A549 (cell line): Measurements from ENCODE around the gene NEK7. TPM values are rescaled to one million over a fixed set of nuclear protein-coding genes. Genes with fewer than 3 reads are reported as not detected.

Source experiments
- ATAC-seq, 2 experiments: fragments of 200-7000 bp in 1 of 2; fragments of >200 bp in 1 of 2; cut with Nextera tagmentation in 1 of 2; cut with Tn5 transposase in 1 of 2; 3 replicates each; pipeline versions ENCODE4 v1.8.0 to v1.9.1; 2018 to 2020; ENCODE audit warnings: mild to moderate bottlenecking in 1 of 2, moderate library complexity in 1 of 2
- CTCF ChIA-PET: fragments of 300-600 bp; sonication (Branson Sonifier 250); formaldehyde crosslinking; extraction: SDS; loops from one replicate; lab custom pipeline; 2021; ENCODE audit warnings: antibody characterized with exemption, inconsistent platforms; lab: Yijun Ruan, JAX
- POLR2A ChIA-PET: fragments of 350-600 bp; formaldehyde crosslinking; extraction: SDS; loops from one replicate; lab custom pipeline; 2021; ENCODE audit warnings: antibody characterized with exemption, inconsistent platforms; lab: Yijun Ruan, JAX
- DNase-seq, 2 experiments: peaks; one replicate each; pipeline versions ENCODE4 v3.0.0 to v3.0.0-alpha.2; 2011 to 2016; ENCODE audit warnings: low read depth in 1 of 2, low spot score in 1 of 2
- FAIRE-seq: peaks from 2 replicates; lab custom pipeline; 2011; peaks lifted over from hg19 to GRCh38; lab: Jason Lieb, UNC
- H3K27ac ChIP-seq, 2 experiments: fragments of >200 bp; sonication (Bioruptor Twin); formaldehyde crosslinking; 3 replicates each; pipeline ENCODE4 v1.5.1; 2016 to 2017
- H3K4me1 ChIP-seq: fragments of >200 bp; sonication (Bioruptor Twin); formaldehyde crosslinking; 3 replicates; pipeline ENCODE4 v1.6.1; 2016
- H3K4me2 ChIP-seq: fragments of >200 bp; sonication (Bioruptor Twin); formaldehyde crosslinking; 3 replicates; pipeline ENCODE4 v1.6.1; 2016
- H3K4me3 ChIP-seq: fragments of >200 bp; sonication (Bioruptor Twin); formaldehyde crosslinking; 3 replicates; pipeline ENCODE4 v1.5.1; 2016
- H3K9me3 ChIP-seq: fragments of >200 bp; sonication (Bioruptor Twin); formaldehyde crosslinking; 3 replicates; pipeline ENCODE4 v1.6.1; 2016
- BHLHE40 ChIP-seq: IDR thresholded peaks from 2 replicates; pipeline ENCODE4 v1.6.1; 2012; ENCODE audit warnings: low read depth, low read length, inconsistent platforms
- CEBPB ChIP-seq, 2 experiments: fragments of >200 bp in 1 of 2; sonication (Bioruptor Twin) in 1 of 2; formaldehyde crosslinking in 1 of 2; IDR thresholded peaks; 2 replicates each; pipeline ENCODE4 v1.6.1; 2012 to 2016
- CHD4 ChIP-seq: fragments of 200-600 bp; sonication (generic); IDR thresholded peaks from 2 replicates; pipeline ENCODE4 v1.6.1; 2016; ENCODE audit warnings: antibody characterized with exemption, mild to moderate bottlenecking, borderline replicate concordance
- EHMT2 ChIP-seq: fragments of 200-600 bp; sonication (generic); IDR thresholded peaks from 2 replicates; pipeline ENCODE4 v1.6.1; 2016; ENCODE audit warnings: antibody characterized with exemption, low read depth, mild to moderate bottlenecking, moderate library complexity
- ESRRA ChIP-seq: fragments of 150-350 bp; IDR thresholded peaks from 2 replicates; pipeline ENCODE4 v1.6.1; 2014; ENCODE audit warnings: mild to moderate bottlenecking, low read length, borderline replicate concordance
- FOSL2 ChIP-seq, 2 experiments: fragments of 450-650 bp in 1 of 2; fragments of >200 bp in 1 of 2; sonication (Bioruptor Twin) in 1 of 2; formaldehyde crosslinking; IDR thresholded peaks; 2 replicates each; pipeline versions ENCODE4 v1.5.0 to v1.6.1; 2016 to 2020; ENCODE audit warnings: mild to moderate bottlenecking in 1 of 2, moderate library complexity in 1 of 2
- HDAC2 ChIP-seq: fragments of 200-600 bp; sonication (generic); IDR thresholded peaks from 2 replicates; pipeline ENCODE4 v1.6.1; 2016
- HOXB13 ChIP-seq: fragments of 250-450 bp; sonication (Bioruptor Pico); IDR thresholded peaks from 2 replicates; pipeline ENCODE4 v1.5.0; 2020; ENCODE audit warnings: low read depth, mild to moderate bottlenecking, moderate library complexity
- HOXB5 ChIP-seq: fragments of 250-450 bp; sonication (Bioruptor Pico); IDR thresholded peaks from 2 replicates; pipeline ENCODE4 v1.5.0; 2020; ENCODE audit warnings: mild to moderate bottlenecking, moderate library complexity
- MAFK ChIP-seq: fragments of 450-650 bp; IDR thresholded peaks from 2 replicates; pipeline ENCODE4 v1.6.1; 2014; ENCODE audit not compliant: partially characterized antibody
- MAZ ChIP-seq: fragments of 150-350 bp; IDR thresholded peaks from 2 replicates; pipeline ENCODE4 v1.6.1; 2014; ENCODE audit warnings: antibody characterized with exemption, low read depth, low read length, borderline replicate concordance
- MYC ChIP-seq: IDR thresholded peaks from 2 replicates; pipeline ENCODE4 v1.6.1; 2012; ENCODE audit warnings: mild to moderate bottlenecking, inconsistent platforms, low read length, improper control_type of control experiment, borderline replicate concordance
- NFE2L2 ChIP-seq: fragments of 150-350 bp; conservative IDR thresholded peaks from 2 replicates; pipeline ENCODE4 v1.6.1; 2014; ENCODE audit warnings: low read length
- POLR2AphosphoS2 ChIP-seq: conservative IDR thresholded peaks from 2 replicates; pipeline ENCODE4 v1.6.1; 2012; ENCODE audit warnings: low read length, improper control_type of control experiment, inconsistent platforms
- RAD21 ChIP-seq, 2 experiments: fragments of >200 bp in 1 of 2; sonication (Bioruptor Twin) in 1 of 2; formaldehyde crosslinking in 1 of 2; IDR thresholded peaks in 1 of 2; conservative IDR thresholded peaks in 1 of 2; 2 replicates in 1 of 2; 3 replicates in 1 of 2; pipeline ENCODE4 v1.6.1; 2012 to 2018; ENCODE audit warnings: inconsistent platforms in 1 of 2
- RCOR1 ChIP-seq: fragments of 150-350 bp; IDR thresholded peaks from 2 replicates; pipeline ENCODE4 v1.6.1; 2014; ENCODE audit warnings: antibody characterized with exemption, low read length, low read depth
- RNF2 ChIP-seq: fragments of 200-600 bp; sonication (generic); IDR thresholded peaks from 2 replicates; pipeline ENCODE4 v1.6.1; 2016; ENCODE audit warnings: low read depth, mild to moderate bottlenecking, antibody characterized with exemption, moderate library complexity, borderline replicate concordance
- TFCP2L1 ChIP-seq: fragments of 250-450 bp; sonication (Bioruptor Pico); IDR thresholded peaks from 2 replicates; pipeline ENCODE4 v1.5.0; 2021; ENCODE audit warnings: mild to moderate bottlenecking
- ZSCAN20 ChIP-seq: fragments of 250-450 bp; sonication (Bioruptor Pico); IDR thresholded peaks from 2 replicates; pipeline ENCODE4 v1.8.0; 2022; ENCODE audit warnings: mild to moderate bottlenecking, moderate library complexity
- WGBS: methylation state at CpG from one replicate; pipeline ENCODE4 v1.1.6; 2017; ENCODE audit errors: missing lambda C conversion rate; 5-methylcytosine and 5-hydroxymethylcytosine counted together
- polyA plus RNA-seq, 4 experiments: library from polyadenylated mRNA; depleted of rRNA in 3 of 4; stranded (reverse); fragments of >200 nt; fragmentation: RNase III in 1 of 4; extraction: RNeasy Plus Mini Kit Qiagen cat#74134 plus additional on column Dnase treatment in 1 of 4; gene quantifications; 2 replicates in 3 of 4; 3 replicates in 1 of 4; pipeline ENCODE4 v1.2.3, GENCODE V29; 2011 to 2017
- TF ChIP-seq, protein P1 (sequence below): IDR thresholded peaks from 2 replicates; pipeline ENCODE4 v1.6.1; 2012
- TF ChIP-seq, protein P2 (sequence below): fragments of >200 bp; sonication (Bioruptor Twin); formaldehyde crosslinking; IDR thresholded peaks from 3 replicates; pipeline ENCODE4 v1.5.1; 2016
- TF ChIP-seq, protein P3 (sequence below): fragments of 450-650 bp; IDR thresholded peaks from 2 replicates; pipeline ENCODE4 v1.6.1; 2014; ENCODE audit warnings: antibody characterized with exemption
- TF ChIP-seq, protein P4 (sequence below): IDR thresholded peaks from 2 replicates; pipeline ENCODE4 v1.6.1; 2012; ENCODE audit warnings: low read depth, borderline replicate concordance

The NEK7 gene
- polyA plus RNA-seq, 2 of the 4 experiments (the other 2 are of a cell fraction), result 15.9 to 62.9 TPM

DNA sequence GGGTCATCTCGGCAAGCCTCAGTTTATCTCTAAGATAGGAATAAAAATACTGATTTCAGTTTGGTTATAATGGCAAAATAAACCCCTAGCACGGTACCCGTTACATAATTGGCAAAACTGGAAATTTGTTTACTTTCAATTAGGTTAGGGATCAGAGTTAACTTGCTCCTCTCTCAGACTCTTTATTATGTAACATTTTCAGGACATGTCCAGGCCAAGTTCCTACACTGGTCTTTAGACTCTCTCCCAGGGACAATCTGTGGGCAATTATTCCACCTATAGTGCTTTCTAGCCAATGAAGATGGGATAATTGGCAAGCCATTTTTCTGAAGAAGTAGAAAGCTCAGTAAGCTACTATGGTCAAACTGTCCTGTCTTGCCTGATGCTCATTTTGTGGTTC lies 189.4 kb downstream of the NEK7 start:
- POLR2A ChIA-PET, result no interaction called here
- H3K4me2 ChIP-seq, result no peak overlapping the region
- H3K4me1 ChIP-seq, result no peaks in the 10 kb centered on the region
- CTCF ChIA-PET, result interaction anchor here (0.6 kb wide), 1 partner anchor 24 kb away, joined by 3 read pairs; no protein-coding TSS in a partner anchor
- FAIRE-seq (no peak), ATAC-seq (no peak), DNase-seq (no peak)
- no peak overlapping the region for H3K27ac ChIP-seq
- no peak for TF ChIP-seq ZSCAN20 (CRISPR knock-in tag)
- no peak for TF ChIP-seq NFE2L2
- TF ChIP-seq, protein P1, sequence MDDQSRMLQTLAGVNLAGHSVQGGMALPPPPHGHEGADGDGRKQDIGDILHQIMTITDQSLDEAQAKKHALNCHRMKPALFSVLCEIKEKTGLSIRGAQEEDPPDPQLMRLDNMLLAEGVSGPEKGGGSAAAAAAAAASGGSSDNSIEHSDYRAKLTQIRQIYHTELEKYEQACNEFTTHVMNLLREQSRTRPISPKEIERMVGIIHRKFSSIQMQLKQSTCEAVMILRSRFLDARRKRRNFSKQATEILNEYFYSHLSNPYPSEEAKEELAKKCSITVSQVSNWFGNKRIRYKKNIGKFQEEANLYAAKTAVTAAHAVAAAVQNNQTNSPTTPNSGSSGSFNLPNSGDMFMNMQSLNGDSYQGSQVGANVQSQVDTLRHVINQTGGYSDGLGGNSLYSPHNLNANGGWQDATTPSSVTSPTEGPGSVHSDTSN, result no peak
- no peak for TF ChIP-seq ESRRA
- TF ChIP-seq HOXB5, result no peak
- TF ChIP-seq MYC, result no peak
- no peak overlapping the region for H3K4me3 ChIP-seq
- H3K9me3 ChIP-seq, result no peaks in the 10 kb centered on the region
- WGBS, result 67% methylated on average over 3 of the region's 3 CpGs

DNA sequence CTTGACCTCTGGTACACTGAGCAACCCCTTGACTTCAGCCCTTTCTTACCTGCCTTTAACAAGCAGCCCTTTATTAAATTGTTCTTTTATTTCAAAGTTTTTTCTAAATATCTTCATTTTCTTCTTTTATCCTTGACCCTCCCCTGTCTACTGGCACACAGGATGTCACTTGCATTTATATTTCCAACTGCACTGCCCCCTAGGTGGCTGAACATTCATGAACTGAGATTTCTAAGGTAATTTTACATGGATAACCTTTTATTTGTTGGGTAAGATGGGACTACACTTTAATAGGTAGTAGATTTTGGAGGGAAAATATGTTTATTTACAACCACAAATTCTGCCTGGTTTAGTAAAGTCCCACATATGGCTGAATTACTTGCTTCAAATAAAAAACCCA lies 193.7 kb downstream of the NEK7 start:
- CTCF ChIA-PET, result interaction anchor here (1.9 kb wide), 1 partner anchor 8 kb away, joined by 4 read pairs; no protein-coding TSS in a partner anchor

DNA sequence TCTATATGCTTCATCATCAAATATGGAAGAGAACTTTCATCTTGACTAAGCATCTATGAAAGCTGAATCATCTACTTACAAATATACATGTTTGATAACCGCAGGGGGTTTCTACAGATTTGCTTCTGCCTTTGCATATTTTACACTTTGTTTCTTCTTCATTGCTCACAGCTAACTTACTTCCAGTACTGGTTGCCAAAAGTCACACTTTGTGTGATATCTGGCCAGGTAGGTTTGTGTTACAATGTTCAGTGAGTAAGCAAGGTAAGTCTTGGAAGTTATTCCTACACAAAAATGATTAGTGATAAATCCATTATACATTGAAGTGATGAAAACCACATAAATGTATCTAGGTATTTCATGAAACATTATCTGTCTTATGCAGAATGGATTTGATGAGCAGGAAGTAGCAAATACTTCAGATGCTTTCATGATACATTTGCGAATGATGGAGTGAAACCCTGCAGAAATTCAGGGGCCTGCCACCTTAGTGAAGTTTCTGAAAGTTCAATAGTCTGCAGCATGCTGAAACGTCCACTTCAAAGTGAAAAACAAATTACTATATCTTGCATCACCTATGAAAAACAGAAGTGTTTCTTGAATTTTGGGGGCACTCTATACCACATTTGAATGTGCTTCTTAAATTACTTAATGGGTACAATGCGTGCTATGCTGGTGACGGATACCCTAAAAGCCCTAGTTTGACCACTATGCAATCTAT lies 196.3 kb downstream of the NEK7 start:
- ChIA-PET CTCF (interaction anchor here (1.1 kb wide), 1 partner anchor 12 kb away, joined by 5 read pairs; no protein-coding TSS in a partner anchor), POLR2A (no interaction called here)
- no peak for DNase-seq
- ATAC-seq, result no peak
- Histone ChIP-seq H3K4me1 (no peaks in the 10 kb centered on the region), H3K4me3 (no peak overlapping the region), H3K4me2 (no peak overlapping the region), H3K27ac (no peak overlapping the region), H3K9me3 (no peaks in the 10 kb centered on the region)
- no peak for FAIRE-seq
- TF ChIP-seq CHD4 (no peak), BHLHE40 (no peak), CEBPB (IDR thresholded peaks at IDR 0.05) (no peak), RNF2 (no peak), MAFK (peak; percentile 28)
- TF ChIP-seq, protein P2, sequence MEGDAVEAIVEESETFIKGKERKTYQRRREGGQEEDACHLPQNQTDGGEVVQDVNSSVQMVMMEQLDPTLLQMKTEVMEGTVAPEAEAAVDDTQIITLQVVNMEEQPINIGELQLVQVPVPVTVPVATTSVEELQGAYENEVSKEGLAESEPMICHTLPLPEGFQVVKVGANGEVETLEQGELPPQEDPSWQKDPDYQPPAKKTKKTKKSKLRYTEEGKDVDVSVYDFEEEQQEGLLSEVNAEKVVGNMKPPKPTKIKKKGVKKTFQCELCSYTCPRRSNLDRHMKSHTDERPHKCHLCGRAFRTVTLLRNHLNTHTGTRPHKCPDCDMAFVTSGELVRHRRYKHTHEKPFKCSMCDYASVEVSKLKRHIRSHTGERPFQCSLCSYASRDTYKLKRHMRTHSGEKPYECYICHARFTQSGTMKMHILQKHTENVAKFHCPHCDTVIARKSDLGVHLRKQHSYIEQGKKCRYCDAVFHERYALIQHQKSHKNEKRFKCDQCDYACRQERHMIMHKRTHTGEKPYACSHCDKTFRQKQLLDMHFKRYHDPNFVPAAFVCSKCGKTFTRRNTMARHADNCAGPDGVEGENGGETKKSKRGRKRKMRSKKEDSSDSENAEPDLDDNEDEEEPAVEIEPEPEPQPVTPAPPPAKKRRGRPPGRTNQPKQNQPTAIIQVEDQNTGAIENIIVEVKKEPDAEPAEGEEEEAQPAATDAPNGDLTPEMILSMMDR, result no peak
- WGBS, result 71% methylated on average over 5 of the region's 5 CpGs

More for the DNA sequence above, 193.7 kb downstream of the NEK7 start:
- no peak overlapping the region for H3K4me2 ChIP-seq
- POLR2A ChIA-PET, result no interaction called here
- H3K4me1 ChIP-seq, result no peaks in the 10 kb centered on the region
- ATAC-seq, result no peak
- no peak for DNase-seq
- TF ChIP-seq RAD21 (conservative IDR thresholded peaks at IDR 0.05 in 1 of 2, IDR thresholded peaks at IDR 0.05 in 1 of 2) (no peak), HOXB5 (no peak), FOSL2 (IDR thresholded peaks at IDR 0.05) (no peak), FOSL2 (CRISPR knock-in tag; IDR thresholded peaks at IDR 0.05) (no peak)
- no peak for FAIRE-seq
- H3K27ac ChIP-seq, result no peak overlapping the region
- no peaks in the 10 kb centered on the region for H3K9me3 ChIP-seq
- no peak overlapping the region for H3K4me3 ChIP-seq

DNA sequence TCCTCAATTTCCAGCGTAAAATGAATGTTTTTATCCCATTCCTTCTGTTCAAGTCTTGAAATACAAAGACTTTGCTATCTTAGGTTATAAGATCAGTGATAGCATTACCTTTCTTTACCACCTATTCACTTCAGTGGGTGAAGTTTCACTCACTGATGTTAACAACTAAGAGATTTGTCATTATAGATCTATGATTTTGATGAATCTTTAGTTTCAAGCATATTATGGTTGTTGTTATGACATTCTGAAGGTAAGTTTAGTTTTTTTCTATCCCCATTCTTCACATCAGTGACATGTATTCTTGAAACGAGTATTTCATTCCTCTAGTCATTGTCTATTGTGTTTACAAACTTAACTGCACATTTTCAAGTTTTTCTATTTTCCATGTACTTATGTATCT lies 201.1 kb downstream of the NEK7 start:
- H3K4me2 ChIP-seq, result no peak overlapping the region
- ChIA-PET CTCF (interaction anchor here (0.9 to 1.6 kb wide), 3 partner anchors 8 to 324 kb away, joined by 3 to 4 read pairs (median 3); no protein-coding TSS in a partner anchor), POLR2A (no interaction called here)
- H3K4me3 ChIP-seq, result no peak overlapping the region
- WGBS, result 37% methylated on average over 2 of the region's 2 CpGs
- peak; percentile 18 for FAIRE-seq
- ATAC-seq, result no peak
- no peaks in the 10 kb centered on the region for H3K9me3 ChIP-seq
- DNase-seq, result no peak
- no peaks in the 10 kb centered on the region for H3K4me1 ChIP-seq
- H3K27ac ChIP-seq, result no peak overlapping the region
- TF ChIP-seq TFCP2L1 (CRISPR knock-in tag) (no peak), POLR2AphosphoS2 (no peak), RCOR1 (no peak), CEBPB (IDR thresholded peaks at IDR 0.05) (no peak), HDAC2 (no peak), HOXB13 (CRISPR knock-in tag) (no peak), EHMT2 (no peak), MAZ (no peak)
- TF ChIP-seq, protein P3, sequence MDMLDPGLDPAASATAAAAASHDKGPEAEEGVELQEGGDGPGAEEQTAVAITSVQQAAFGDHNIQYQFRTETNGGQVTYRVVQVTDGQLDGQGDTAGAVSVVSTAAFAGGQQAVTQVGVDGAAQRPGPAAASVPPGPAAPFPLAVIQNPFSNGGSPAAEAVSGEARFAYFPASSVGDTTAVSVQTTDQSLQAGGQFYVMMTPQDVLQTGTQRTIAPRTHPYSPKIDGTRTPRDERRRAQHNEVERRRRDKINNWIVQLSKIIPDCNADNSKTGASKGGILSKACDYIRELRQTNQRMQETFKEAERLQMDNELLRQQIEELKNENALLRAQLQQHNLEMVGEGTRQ, result no peak
- TF ChIP-seq, protein P4, sequence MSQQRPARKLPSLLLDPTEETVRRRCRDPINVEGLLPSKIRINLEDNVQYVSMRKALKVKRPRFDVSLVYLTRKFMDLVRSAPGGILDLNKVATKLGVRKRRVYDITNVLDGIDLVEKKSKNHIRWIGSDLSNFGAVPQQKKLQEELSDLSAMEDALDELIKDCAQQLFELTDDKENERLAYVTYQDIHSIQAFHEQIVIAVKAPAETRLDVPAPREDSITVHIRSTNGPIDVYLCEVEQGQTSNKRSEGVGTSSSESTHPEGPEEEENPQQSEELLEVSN, result no peak
- TF ChIP-seq, protein P2, result no peak
